ENCODE results near the gene HK2. TPM values are rescaled to one million over a fixed set of nuclear protein-coding genes. Genes with fewer than 3 reads are reported as not detected.
A peak's percentile ranks its signal among the peaks of the same experiment; 100 is the strongest.

HK2 gene
- total and polyA plus RNA-seq, 2 of the 4 experiments (the other 2 are of a cell fraction): 17.4 to 20.9 TPM

- no CpG with 5 or more reads among the region's 3 CpGs for WGBS, 2 experiments (ENCODE audit: extremely low coverage in 2 of 2, insufficient read length in 1 of 2)
Measured at GRCh38 chr2:74863802-74864248, 29.9 kb downstream of the HK2 start.

More at GRCh38 chr2:74863802-74864248, 29.9 kb downstream of the HK2 start:
- Histone ChIP-seq H2BK20ac (ENCODE audit: low read depth, low read length) (peak overlapping the region; percentile 27; the same call in 1 of the 2 replicates), H3K27me3 (ENCODE audit: control insufficient read depth, insufficient read depth, low read length) (no peaks in the 10 kb centered on the region), H4K20me1 (ENCODE audit: insufficient read depth, low read length) (peaks cover 45% of the 10 kb centered on the region), H3K4me3 (ENCODE audit: insufficient read depth, low read depth, low read length) (no peak overlapping the region), H2BK120ac (ENCODE audit: low read depth, low read length) (peak overlapping the region; percentile 17; the same call in 1 of the 2 replicates), H3K4me1 (ENCODE audit: control insufficient read depth, insufficient read depth, low read length) (peaks cover 27% of the 10 kb centered on the region), H3K9me3 (ENCODE audit: control insufficient read depth, insufficient read depth, low read length) (no peaks in the 10 kb centered on the region), H3K79me1 (ENCODE audit: low read depth in 1 of 2, low read length in 2 of 2) (peaks cover 69 to 82% of the 10 kb centered on the region in 2 experiments), H4K91ac (ENCODE audit: insufficient read depth, low read depth, low read length) (no peak overlapping the region), H3K18ac (ENCODE audit: low read depth, low read length) (no peak overlapping the region), H2AK5ac (ENCODE audit: low read depth, low read length) (no peak overlapping the region), H4K8ac (ENCODE audit: low read depth in 2 of 2, low read length in 2 of 2) (no peak overlapping the region), H2BK5ac (ENCODE audit: low read depth, low read length, poor library complexity, severe bottlenecking) (no peak overlapping the region), H3K9ac (ENCODE audit: low read depth, low read length) (no peak overlapping the region), H3K36me3 (ENCODE audit: control insufficient read depth, insufficient read depth, low read length) (peaks cover 25% of the 10 kb centered on the region), H3K9me1 (ENCODE audit: insufficient read depth, low read length) (peaks cover 37% of the 10 kb centered on the region), H3K4ac (ENCODE audit: low read depth, low read length) (peak overlapping the region; percentile 29; the same call in 1 of the 2 replicates), H3K23ac (ENCODE audit: low read depth, low read length) (no peak overlapping the region), H4K5ac (ENCODE audit: low read depth, low read length) (no peak overlapping the region), H2AK9ac (replicated peaks; ENCODE audit: low read depth, low read length, poor library complexity) (no peak overlapping the region), H3K56ac (ENCODE audit: extremely low read depth, insufficient read depth, low read length) (no peak overlapping the region), H3K4me2 (ENCODE audit: low read depth, low read length) (no peak overlapping the region), H2BK15ac (ENCODE audit: low read depth, low read length) (peak overlapping the region; percentile 50; the same call in 1 of the 3 replicates), H3K27ac (ENCODE audit: insufficient read depth, low read length) (no peak overlapping the region), H3K14ac (replicated peaks; ENCODE audit: low read depth, low read length) (no peak overlapping the region), H2AFZ (replicated peaks; ENCODE audit: low read length, poor library complexity) (no peak overlapping the region)
- POLR2A ChIA-PET (ENCODE audit: unreplicated experiment): no interaction called here
- BruUV-seq (replicated peaks): no TSS peak
- intact Hi-C loops (cut with micrococcal nuclease) (loop anchor here (5.0 kb wide), 1 partner anchor 172 kb away; no protein-coding TSS in a partner anchor), dilution Hi-C loops (cut with HindIII; ENCODE audit: low sequenced_read_pairs, unreplicated experiment) (no loop called here), in situ Hi-C loops (cut with MboI; ENCODE audit: low sequenced_read_pairs) (loop anchor here (25.0 kb wide), 1 partner anchor 377 kb away; the partner anchor contains the start of genes CCDC142, LBX2 and TTC31)
- DNase-seq: no peak
- CTCF ChIA-PET: no interaction called here
- ATAC-seq (ENCODE audit: low read depth): no peak
- no peak for TF ChIP-seq RAD21 (IDR thresholded peaks at IDR 0.05; ENCODE audit: low read length)
- TF ChIP-seq MXI1 (IDR thresholded peaks at IDR 0.05; ENCODE audit: borderline replicate concordance, low read depth, low read length): no peak
- TF ChIP-seq RCOR1 (IDR thresholded peaks at IDR 0.05; ENCODE audit: insufficient replicate concordance, low read length): no peak
- TF ChIP-seq FOS (IDR thresholded peaks at IDR 0.05; ENCODE audit: low read depth, low read length): no peak
- TF ChIP-seq USF2 (IDR thresholded peaks at IDR 0.05; ENCODE audit: low read depth, low read length): no peak
- TF ChIP-seq RFX5 (IDR thresholded peaks at IDR 0.05; ENCODE audit: low read depth, low read length): no peak
- no peak for TF ChIP-seq MAZ (IDR thresholded peaks at IDR 0.05; ENCODE audit: borderline replicate concordance, low read depth, low read length)
- TF ChIP-seq CEBPB (IDR thresholded peaks at IDR 0.05; ENCODE audit: low read depth, low read length): no peak
- no peak for TF ChIP-seq SMC3 (IDR thresholded peaks at IDR 0.05; ENCODE audit: low read depth, low read length)
- TF ChIP-seq, protein P1, sequence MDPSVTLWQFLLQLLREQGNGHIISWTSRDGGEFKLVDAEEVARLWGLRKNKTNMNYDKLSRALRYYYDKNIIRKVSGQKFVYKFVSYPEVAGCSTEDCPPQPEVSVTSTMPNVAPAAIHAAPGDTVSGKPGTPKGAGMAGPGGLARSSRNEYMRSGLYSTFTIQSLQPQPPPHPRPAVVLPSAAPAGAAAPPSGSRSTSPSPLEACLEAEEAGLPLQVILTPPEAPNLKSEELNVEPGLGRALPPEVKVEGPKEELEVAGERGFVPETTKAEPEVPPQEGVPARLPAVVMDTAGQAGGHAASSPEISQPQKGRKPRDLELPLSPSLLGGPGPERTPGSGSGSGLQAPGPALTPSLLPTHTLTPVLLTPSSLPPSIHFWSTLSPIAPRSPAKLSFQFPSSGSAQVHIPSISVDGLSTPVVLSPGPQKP (IDR thresholded peaks at IDR 0.05; ENCODE audit: borderline replicate concordance, low read depth, low read length): no peak
- TF ChIP-seq NFE2L2 (IDR thresholded peaks at IDR 0.05; ENCODE audit: low read depth, low read length): no peak
- TF ChIP-seq BHLHE40 (IDR thresholded peaks at IDR 0.05; ENCODE audit: low read depth, low read length): no peak
- TF ChIP-seq CHD1 (IDR thresholded peaks at IDR 0.05; ENCODE audit: low read depth, low read length): no peak
- no peak for TF ChIP-seq MAFK (IDR thresholded peaks at IDR 0.05; ENCODE audit: low read depth, low read length)
- no peak for TF ChIP-seq POLR2A (IDR thresholded peaks at IDR 0.05; ENCODE audit: low read depth, low read length)
- TF ChIP-seq, protein P2, sequence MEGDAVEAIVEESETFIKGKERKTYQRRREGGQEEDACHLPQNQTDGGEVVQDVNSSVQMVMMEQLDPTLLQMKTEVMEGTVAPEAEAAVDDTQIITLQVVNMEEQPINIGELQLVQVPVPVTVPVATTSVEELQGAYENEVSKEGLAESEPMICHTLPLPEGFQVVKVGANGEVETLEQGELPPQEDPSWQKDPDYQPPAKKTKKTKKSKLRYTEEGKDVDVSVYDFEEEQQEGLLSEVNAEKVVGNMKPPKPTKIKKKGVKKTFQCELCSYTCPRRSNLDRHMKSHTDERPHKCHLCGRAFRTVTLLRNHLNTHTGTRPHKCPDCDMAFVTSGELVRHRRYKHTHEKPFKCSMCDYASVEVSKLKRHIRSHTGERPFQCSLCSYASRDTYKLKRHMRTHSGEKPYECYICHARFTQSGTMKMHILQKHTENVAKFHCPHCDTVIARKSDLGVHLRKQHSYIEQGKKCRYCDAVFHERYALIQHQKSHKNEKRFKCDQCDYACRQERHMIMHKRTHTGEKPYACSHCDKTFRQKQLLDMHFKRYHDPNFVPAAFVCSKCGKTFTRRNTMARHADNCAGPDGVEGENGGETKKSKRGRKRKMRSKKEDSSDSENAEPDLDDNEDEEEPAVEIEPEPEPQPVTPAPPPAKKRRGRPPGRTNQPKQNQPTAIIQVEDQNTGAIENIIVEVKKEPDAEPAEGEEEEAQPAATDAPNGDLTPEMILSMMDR (conservative IDR thresholded peaks at IDR 0.05; ENCODE audit: low read depth, low read length): no peak

Measured in IMR-90 (cell line).